Breast epithelium (tissue), 3 donors: ENCODE results near the gene ATG2A.

Source experiments
- CTCF ChIP-seq, 3 donors: fragments of 450-650 bp; IDR thresholded peaks; one replicate each; pipeline ENCODE4 v1.5.1; 2016 to 2017; ENCODE audit warnings: antibody characterized with exemption in 3 of 3, mild to moderate bottlenecking in 3 of 3, moderate library complexity in 3 of 3
- POLR2AphosphoS5 ChIP-seq, 3 donors: sonication (generic); formaldehyde crosslinking; IDR thresholded peaks; one replicate each; pipeline ENCODE4 v1.6.1; 2017; ENCODE audit warnings: antibody characterized with exemption in 3 of 3

- TF ChIP-seq CTCF (IDR thresholded peaks at IDR 0.05): no peak
- TF ChIP-seq POLR2AphosphoS5 (IDR thresholded peaks at IDR 0.05): no peak
Measured at GRCh38 chr11:64910451-64911093, 6.4 kb downstream of the ATG2A start.
